Measurements from ENCODE around the gene SOX12. TPM values are rescaled to one million over a fixed set of nuclear protein-coding genes. Genes with fewer than 3 reads are reported as not detected.

SOX12 gene
- polyA plus RNA-seq, 3 donors, result 0.03 to 0.51 (median 0.12) TPM

DNA sequence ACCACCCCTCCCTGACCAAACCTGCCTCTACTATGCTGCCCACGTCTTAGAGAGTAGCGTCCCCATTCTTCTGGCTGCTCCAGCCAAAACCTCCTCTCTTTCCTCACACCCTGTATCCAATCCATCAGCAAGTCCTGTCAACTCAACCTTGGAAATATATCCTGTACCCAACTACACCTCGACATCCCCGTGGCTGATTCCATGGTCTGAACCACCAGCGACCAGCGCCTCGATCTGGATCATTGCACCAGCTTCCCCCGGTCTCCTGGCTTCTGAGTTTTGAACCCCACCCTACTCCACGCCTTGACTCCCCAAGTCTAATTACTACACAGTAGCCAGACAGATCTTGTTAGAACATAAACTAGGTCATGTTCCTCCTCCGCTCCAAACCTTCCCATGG is 31.4 kb downstream of the SOX12 start:
- Histone ChIP-seq H3K4me3 (replicated peaks in 1 of 3; ENCODE audit: low read depth in 2 of 3, low read length in 3 of 3) (no peak overlapping the region), H3K9ac (ENCODE audit: insufficient read depth, low read length, poor library complexity, severe bottlenecking) (no peak overlapping the region), H3K4me1 (ENCODE audit: control insufficient read depth in 1 of 2, insufficient read depth in 2 of 2, low read length in 2 of 2) (no peaks in the 10 kb centered on the region), H3K27me3 (ENCODE audit: control insufficient read depth in 2 of 2, insufficient read depth in 2 of 2, low read length in 2 of 2) (no peaks in the 10 kb centered on the region), H3K27ac (ENCODE audit: low read depth in 1 of 2, low read length in 2 of 2) (no peak overlapping the region), H4K20me1 (ENCODE audit: insufficient read depth, low read length) (no peaks in the 10 kb centered on the region), H2AFZ (ENCODE audit: insufficient read depth, low read depth, low read length, poor library complexity, severe bottlenecking) (no peak overlapping the region), H3K36me3 (replicated peaks in 1 of 2; ENCODE audit: control insufficient read depth in 1 of 2, insufficient read depth in 2 of 2, low read length in 2 of 2) (no peaks in the 10 kb centered on the region), H3K79me2 (ENCODE audit: insufficient read depth, low read length) (no peaks in the 10 kb centered on the region), H3K4me2 (replicated peaks; ENCODE audit: extremely low read depth, low read length, poor library complexity, severe bottlenecking) (no peak overlapping the region), H3K9me3 (replicated peaks in 1 of 2; ENCODE audit: control insufficient read depth in 1 of 2, insufficient read depth in 1 of 2, low read length in 2 of 2) (no peaks in the 10 kb centered on the region)
- DNase-seq, result no peak
- 96% methylated on average over 10 of the region's 10 CpGs for WGBS (ENCODE audit: insufficient coverage)
- TF ChIP-seq CTCF (IDR thresholded peaks at IDR 0.05), result no peak
- H3K27me3 Mint-ChIP-seq (ENCODE audit: low read depth in 3 of 3), result peaks cover 0 to 7% (median 2%) of the 10 kb centered on the region in 3 donors
- H3K4me3 Mint-ChIP-seq, result no peak overlapping the region
- H3K4me1 Mint-ChIP-seq, result peaks cover 7% of the 10 kb centered on the region
- intact Hi-C loops (cut with micrococcal nuclease), result loop anchor here in 1 of 2 donors (10.0 kb wide), 1 partner anchor 48 kb away; the partner anchor contains the start of gene RBCK1
- no peaks in the 10 kb centered on the region for H3K36me3 Mint-ChIP-seq
- peaks cover 0 to 4% (median 0%) of the 10 kb centered on the region in 7 donors for H3K9me3 Mint-ChIP-seq
- H3K27ac Mint-ChIP-seq, result no peak overlapping the region

DNA sequence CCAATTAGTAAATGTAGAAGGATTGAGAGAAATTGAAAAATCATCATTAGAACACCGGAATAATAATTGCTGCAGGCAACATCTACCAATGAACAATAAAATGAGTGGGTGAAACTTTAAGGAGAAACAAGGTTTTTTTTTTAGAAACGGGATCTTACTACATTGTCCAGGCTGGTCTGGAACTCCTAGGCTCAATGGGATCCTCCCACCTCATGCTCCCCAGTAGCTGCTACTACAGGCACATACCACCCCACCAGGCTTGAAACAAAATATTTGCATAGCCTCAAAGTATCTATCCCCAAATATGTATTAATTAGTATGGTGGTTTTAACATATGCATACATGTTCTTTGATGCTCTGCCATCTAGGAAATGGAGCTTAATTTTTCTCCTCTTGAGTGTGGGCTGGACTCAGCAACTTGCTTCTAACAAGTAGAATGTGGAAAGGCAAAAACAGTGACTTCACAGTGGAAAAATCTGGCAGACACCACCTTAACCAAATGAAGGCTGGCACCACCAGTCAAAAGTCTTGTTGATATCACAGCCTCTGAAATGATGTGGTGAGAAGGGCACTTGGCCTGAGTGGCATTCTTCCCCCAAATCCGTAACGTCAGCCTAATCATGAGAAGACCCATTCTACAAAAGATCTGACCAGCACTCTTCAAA is 33.7 kb downstream of the SOX12 start:
- Histone ChIP-seq H3K27ac (ENCODE audit: low read depth in 1 of 2, low read length in 2 of 2) (no peak overlapping the region), H3K9me3 (replicated peaks in 1 of 2; ENCODE audit: control insufficient read depth in 1 of 2, insufficient read depth in 1 of 2, low read length in 2 of 2) (no peaks in the 10 kb centered on the region), H3K36me3 (replicated peaks in 1 of 2; ENCODE audit: control insufficient read depth in 1 of 2, insufficient read depth in 2 of 2, low read length in 2 of 2) (no peaks in the 10 kb centered on the region), H3K4me3 (replicated peaks in 1 of 3; ENCODE audit: low read depth in 2 of 3, low read length in 3 of 3) (no peak overlapping the region), H4K20me1 (ENCODE audit: insufficient read depth, low read length) (no peaks in the 10 kb centered on the region), H3K9ac (ENCODE audit: insufficient read depth, low read length, poor library complexity, severe bottlenecking) (no peak overlapping the region), H3K27me3 (ENCODE audit: control insufficient read depth in 2 of 2, insufficient read depth in 2 of 2, low read length in 2 of 2) (no peaks in the 10 kb centered on the region), H2AFZ (ENCODE audit: insufficient read depth, low read depth, low read length, poor library complexity, severe bottlenecking) (no peak overlapping the region), H3K4me1 (ENCODE audit: control insufficient read depth in 1 of 2, insufficient read depth in 2 of 2, low read length in 2 of 2) (peaks cover 17 to 19% of the 10 kb centered on the region in 2 donors), H3K4me2 (replicated peaks; ENCODE audit: extremely low read depth, low read length, poor library complexity, severe bottlenecking) (no peak overlapping the region), H3K79me2 (ENCODE audit: insufficient read depth, low read length) (no peaks in the 10 kb centered on the region)
- WGBS (ENCODE audit: insufficient coverage), result no CpG with 5 or more reads among the region's 4 CpGs
- H3K9me3 Mint-ChIP-seq, result peaks cover 0 to 4% (median 0%) of the 10 kb centered on the region in 7 donors
- peaks cover 0 to 7% (median 4%) of the 10 kb centered on the region in 3 donors for H3K27me3 Mint-ChIP-seq (ENCODE audit: low read depth in 3 of 3)
- intact Hi-C loops (cut with micrococcal nuclease), result loop anchor here in 1 of 2 donors (10.0 kb wide), 1 partner anchor 46 kb away; the partner anchor contains the start of gene RBCK1
- TF ChIP-seq CTCF (IDR thresholded peaks at IDR 0.05), result no peak
- H3K36me3 Mint-ChIP-seq, result no peaks in the 10 kb centered on the region
- no peak overlapping the region for H3K4me3 Mint-ChIP-seq
- peaks cover 24% of the 10 kb centered on the region for H3K4me1 Mint-ChIP-seq
- DNase-seq, result no peak
- H3K27ac Mint-ChIP-seq, result peak overlapping the region in 1 of 7 donors; percentile 40
